Stimulated activated effector memory CD8-positive, alpha-beta T cell treated with anti-CD3 and anti-CD28 coated beads, Interleukin-12 subunit alpha, Interleukin-12 subunit beta, amount 100 ng/mL, for 72 hours (primary cell): ENCODE results near the gene PSMA8.
"Not testable (repeated sequence)": the region's sequence is repeated elsewhere in the genome, so short reads cannot be mapped to it uniquely, and the experiment has no call there.

Source experiments
- ATAC-seq: fragments of 150-1000 bp; cut with Tn5 transposase; 2 replicates; pipeline ENCODE4 v1.10.0; 2021
- DNase-seq, 2 donors: peaks; one replicate each; pipeline ENCODE4 v3.0.0; 2021 to 2022; ENCODE audit warnings: low spot score in 2 of 2
- H3K27ac Mint-ChIP-seq: one replicate; pipeline ENCODE4 v1.8.0; 2022; ENCODE audit warnings: mild to moderate bottlenecking, mixed read lengths
- H3K36me3 Mint-ChIP-seq: one replicate; pipeline ENCODE4 v1.8.0; 2022; ENCODE audit warnings: mild to moderate bottlenecking, mixed read lengths
- H3K4me1 Mint-ChIP-seq: one replicate; pipeline ENCODE4 v1.8.0; 2022; ENCODE audit warnings: mixed read lengths
- H3K4me3 Mint-ChIP-seq: one replicate; pipeline ENCODE4 v1.8.0; 2022; ENCODE audit warnings: mild to moderate bottlenecking, mixed read lengths
- H3K9me3 Mint-ChIP-seq: one replicate; pipeline ENCODE4 v1.8.0; 2022; ENCODE audit warnings: mixed read lengths

The PSMA8 gene

DNA sequence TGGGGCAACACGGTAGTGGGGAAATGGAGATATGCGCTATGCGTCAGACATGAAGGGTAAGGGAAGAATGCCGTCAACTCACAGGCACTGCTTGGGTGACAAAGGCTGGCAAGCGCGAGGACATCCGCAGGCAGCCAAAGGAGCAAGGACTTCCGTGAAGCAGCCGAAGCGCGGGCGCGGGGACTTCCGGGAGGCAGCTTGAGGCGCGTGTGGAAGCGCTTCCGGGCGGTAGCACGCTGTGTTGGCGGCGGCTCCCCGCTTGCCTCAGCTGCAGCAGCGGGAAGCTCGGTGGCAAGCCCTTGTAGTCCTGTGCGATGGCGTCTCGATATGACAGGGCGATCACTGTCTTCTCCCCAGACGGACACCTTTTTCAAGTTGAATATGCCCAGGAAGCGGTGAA is at the start of gene PSMA8:
Gene PSMA8, plus strand, starts transcription at position 218 of the 400 bp plus-strand sequence. Its CDS starts 97 bp downstream, at position 315.
- no peaks in the 10 kb centered on the region for H3K9me3 Mint-ChIP-seq
- ATAC-seq (peak; percentile 82), DNase-seq (peak; percentile 10 to 63)
- peak within 1 kb of the TSS; percentile 50 for H3K27ac Mint-ChIP-seq
- peak within 1 kb of the TSS; percentile 61 for H3K4me3 Mint-ChIP-seq
- H3K4me1 Mint-ChIP-seq, result no peaks in the 10 kb centered on the region
- H3K36me3 Mint-ChIP-seq, result no peaks in the 10 kb centered on the region

- Mint-ChIP-seq H3K9me3 (no peaks in the 10 kb centered on the region), H3K4me1 (peaks cover 13% of the 10 kb centered on the region), H3K27ac (no peak overlapping the region), H3K36me3 (peaks cover 84% of the 10 kb centered on the region), H3K4me3 (no peak overlapping the region)
- no peak for ATAC-seq
- no peak for DNase-seq
Measured at GRCh38 chr18:26085056-26085455, 48.6 kb upstream of the PSMA8 start.

- peaks cover 15% of the 10 kb centered on the region for H3K4me1 Mint-ChIP-seq
- ATAC-seq, result no peak
- DNase-seq, result no peak
- no peaks in the 10 kb centered on the region for H3K9me3 Mint-ChIP-seq
- no peak overlapping the region for H3K4me3 Mint-ChIP-seq
- no peak overlapping the region for H3K27ac Mint-ChIP-seq
- H3K36me3 Mint-ChIP-seq, result peaks cover 77% of the 10 kb centered on the region
Measured at GRCh38 chr18:26086959-26087358, 46.7 kb upstream of the PSMA8 start.

- no peak overlapping the region for H3K27ac Mint-ChIP-seq
- ATAC-seq, result no peak
Measured at GRCh38 chr18:26088487-26088886, 45.2 kb upstream of the PSMA8 start.

GRCh38 chr18:26089293-26090129 is 44.2 kb upstream of the PSMA8 start:
- Mint-ChIP-seq H3K4me3 (peak overlapping the region; percentile 91), H3K36me3 (peaks cover 52% of the 10 kb centered on the region), H3K4me1 (peaks cover 15% of the 10 kb centered on the region), H3K27ac (peak overlapping the region; percentile 98), H3K9me3 (no peaks in the 10 kb centered on the region)
- DNase-seq, result no peak
- ATAC-seq, result peak; percentile 1

More at GRCh38 chr18:26088487-26088886, 45.2 kb upstream of the PSMA8 start:
- peaks cover 15% of the 10 kb centered on the region for H3K4me1 Mint-ChIP-seq
- no peak for DNase-seq
- H3K36me3 Mint-ChIP-seq, result peaks cover 62% of the 10 kb centered on the region
- peak overlapping the region; percentile 91 for H3K4me3 Mint-ChIP-seq
- H3K9me3 Mint-ChIP-seq, result no peaks in the 10 kb centered on the region

GRCh38 chr18:26090130-26091046 is 43.3 kb upstream of the PSMA8 start, which contains the start of gene SS18:
TSS of gene SS18 (minus strand) at chr18:26090613. CDS start at chr18:26090569, 44 bp downstream.
- Mint-ChIP-seq H3K4me1 (peaks cover 15% of the 10 kb centered on the region), H3K4me3 (peak within 1 kb of the TSS; percentile 91)
- ATAC-seq, result peak; percentile 92

DNA sequence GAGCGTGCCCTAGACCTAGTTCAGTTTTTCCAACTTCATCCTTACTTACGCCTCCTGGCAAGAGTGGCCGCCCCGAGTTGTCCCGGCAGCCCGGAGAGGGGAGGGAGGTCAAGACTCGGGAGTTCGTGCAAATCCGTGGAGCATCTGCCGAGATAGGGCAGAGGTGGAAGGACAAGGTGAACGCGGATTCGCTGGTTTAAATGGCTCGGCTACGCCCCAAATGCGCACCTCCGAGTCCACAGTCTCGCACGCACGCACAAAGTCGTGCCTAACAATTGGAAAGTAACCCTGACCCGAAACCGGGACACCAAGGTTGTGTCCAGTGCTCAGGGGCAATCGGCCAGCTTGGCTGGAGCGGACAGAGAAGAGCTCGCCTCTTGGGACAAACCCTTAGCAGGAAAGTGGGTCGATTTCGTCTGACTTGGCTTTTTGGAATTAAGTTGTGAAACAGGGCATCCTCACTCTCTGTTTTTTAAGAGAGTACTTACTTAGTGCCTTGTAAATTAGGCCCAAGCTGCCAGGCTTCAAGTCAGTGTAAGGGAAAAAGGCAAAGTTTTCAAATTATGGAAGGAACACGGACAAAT is 42.5 kb upstream of the PSMA8 start:
- peak overlapping the region; percentile 91 for H3K4me3 Mint-ChIP-seq
- H3K27ac Mint-ChIP-seq, result peak overlapping the region; percentile 98
- DNase-seq, result no peak
- H3K9me3 Mint-ChIP-seq, result no peaks in the 10 kb centered on the region
- H3K4me1 Mint-ChIP-seq, result peaks cover 15% of the 10 kb centered on the region
- ATAC-seq, result peak; percentile 54
- H3K36me3 Mint-ChIP-seq, result peaks cover 35% of the 10 kb centered on the region

More at GRCh38 chr18:26090130-26091046, 43.3 kb upstream of the PSMA8 start, which contains the start of gene SS18:
- Mint-ChIP-seq H3K27ac (peak within 1 kb of the TSS; percentile 98), H3K36me3 (peaks cover 43% of the 10 kb centered on the region), H3K9me3 (no peaks in the 10 kb centered on the region)
- DNase-seq, result peak; percentile 84 to 97

GRCh38 chr18:26096852-26097251 is 36.8 kb upstream of the PSMA8 start:
- Mint-ChIP-seq H3K27ac (no peak overlapping the region), H3K4me1 (no peaks in the 10 kb centered on the region), H3K4me3 (no peak overlapping the region), H3K9me3 (no peaks in the 10 kb centered on the region), H3K36me3 (no peaks in the 10 kb centered on the region)
- no peak for DNase-seq
- ATAC-seq, result no peak

DNA sequence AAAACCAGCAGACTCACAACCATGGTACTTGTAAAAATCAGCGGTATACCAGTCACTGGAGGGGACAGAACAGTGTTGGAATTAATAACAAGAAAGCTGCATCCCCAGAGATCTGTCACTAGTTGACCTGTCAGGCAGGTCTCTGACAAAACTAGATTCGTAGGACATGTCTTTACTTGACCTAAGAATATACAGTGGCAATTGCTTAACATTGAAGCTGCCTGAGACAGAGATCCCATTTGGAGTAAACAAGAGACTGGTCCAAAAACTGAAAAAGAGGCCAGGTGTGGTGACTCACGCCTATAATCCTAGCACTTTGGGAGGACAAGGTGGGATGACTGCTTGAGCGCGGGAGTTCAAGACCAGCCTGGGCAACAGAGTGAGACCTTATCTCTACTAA is 36.1 kb upstream of the PSMA8 start:
- ATAC-seq (no peak), DNase-seq (no peak)
- Mint-ChIP-seq H3K27ac (no peak overlapping the region), H3K9me3 (no peaks in the 10 kb centered on the region), H3K36me3 (no peaks in the 10 kb centered on the region), H3K4me3 (no peak overlapping the region), H3K4me1 (no peaks in the 10 kb centered on the region)

DNA sequence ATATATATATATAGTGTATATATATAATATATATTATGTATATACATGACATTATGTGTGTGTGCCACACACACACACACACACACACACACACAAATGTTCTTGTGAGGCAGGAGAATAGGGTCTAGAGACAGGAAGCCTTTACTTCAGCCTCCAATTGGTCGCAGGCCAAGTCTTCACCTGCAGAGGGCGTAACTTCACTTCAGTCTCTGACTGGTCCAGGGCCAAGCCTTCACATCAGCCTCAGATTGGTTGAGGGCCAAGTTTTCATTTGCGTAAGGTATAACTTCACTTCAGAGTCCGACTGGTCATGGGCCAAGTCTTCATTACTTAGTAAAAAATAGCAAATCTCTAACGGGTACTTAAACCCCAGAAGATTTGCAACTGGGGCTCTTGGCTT is 30.1 kb upstream of the PSMA8 start:
- no peak overlapping the region for H3K4me3 Mint-ChIP-seq
- ATAC-seq (peak; percentile 61), DNase-seq (peak in 1 of 2 donors; percentile 66)
- H3K9me3 Mint-ChIP-seq, result no peaks in the 10 kb centered on the region
- H3K27ac Mint-ChIP-seq, result no peak overlapping the region
- H3K4me1 Mint-ChIP-seq, result no peaks in the 10 kb centered on the region
- H3K36me3 Mint-ChIP-seq, result no peaks in the 10 kb centered on the region

DNA sequence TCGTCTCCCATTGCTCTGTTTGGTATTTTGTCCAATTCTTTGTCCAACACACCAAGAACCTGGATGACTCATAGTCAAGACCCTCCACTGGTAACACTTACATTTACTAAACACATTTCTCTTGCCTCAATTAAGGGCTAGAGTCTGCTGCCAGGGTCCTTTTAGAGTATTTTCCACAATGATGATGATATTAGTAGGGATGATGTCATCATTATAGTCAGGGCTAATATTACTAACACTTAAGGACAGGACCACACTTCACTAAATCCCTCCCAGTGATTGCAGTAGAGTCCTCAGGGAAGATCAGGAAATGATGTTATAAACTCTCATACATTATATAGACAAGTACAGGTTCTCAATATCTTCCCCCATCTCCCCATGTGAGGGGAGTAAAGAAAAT is 29.6 kb upstream of the PSMA8 start:
- DNase-seq (no peak), ATAC-seq (no peak)
- Mint-ChIP-seq H3K4me1 (no peaks in the 10 kb centered on the region), H3K4me3 (no peak overlapping the region), H3K9me3 (no peaks in the 10 kb centered on the region), H3K36me3 (no peaks in the 10 kb centered on the region), H3K27ac (no peak overlapping the region)

DNA sequence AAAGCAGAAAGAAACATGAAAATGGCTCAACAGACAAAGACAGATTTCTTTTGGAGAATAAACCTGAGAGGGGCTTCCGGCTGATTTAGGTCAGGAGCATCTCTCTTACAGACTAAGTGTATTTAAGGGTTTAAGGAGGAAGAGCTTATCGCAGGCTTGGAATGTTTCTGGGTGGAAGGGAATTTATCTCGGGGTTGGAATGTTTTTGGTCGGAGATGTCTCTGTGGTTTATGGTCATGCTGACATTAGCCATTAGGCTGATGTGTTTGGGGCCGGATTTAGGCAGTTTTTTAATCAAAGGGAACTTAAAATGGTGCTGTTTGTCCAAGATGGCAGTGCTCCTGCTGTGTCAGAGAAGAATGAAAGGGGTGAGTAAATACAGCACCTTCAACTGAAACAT is 14.4 kb upstream of the PSMA8 start:
- ATAC-seq, result no peak
- DNase-seq, result no peak
- no peak overlapping the region for H3K27ac Mint-ChIP-seq
- no peaks in the 10 kb centered on the region for H3K36me3 Mint-ChIP-seq
- H3K9me3 Mint-ChIP-seq, result peaks cover 7% of the 10 kb centered on the region
- H3K4me1 Mint-ChIP-seq, result no peaks in the 10 kb centered on the region
- no peak overlapping the region for H3K4me3 Mint-ChIP-seq

DNA sequence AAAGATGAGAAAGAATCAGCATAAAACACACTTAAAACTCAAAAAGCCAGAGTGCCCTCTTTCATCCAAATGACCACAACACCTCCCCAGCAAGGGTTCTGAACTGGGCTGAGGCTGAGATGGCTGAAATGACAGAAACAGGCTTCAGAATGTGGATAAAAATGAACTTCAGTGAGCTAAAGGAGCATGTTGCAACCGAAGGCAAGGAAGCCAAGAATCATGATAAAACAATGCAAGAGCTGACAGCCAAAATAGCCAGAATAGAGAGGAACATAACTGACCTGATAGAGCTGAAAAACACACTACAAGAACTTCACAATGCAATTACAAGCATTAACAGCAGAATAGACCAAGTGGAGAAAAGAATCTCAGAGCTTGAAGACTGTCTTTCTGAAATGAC is 12.2 kb upstream of the PSMA8 start:
- Mint-ChIP-seq H3K4me1 (no peaks in the 10 kb centered on the region), H3K9me3 (peaks cover 7% of the 10 kb centered on the region), H3K4me3 (no peak overlapping the region), H3K27ac (no peak overlapping the region), H3K36me3 (no peaks in the 10 kb centered on the region)
- no peak for DNase-seq
- ATAC-seq, result no peak

GRCh38 chr18:26121994-26122393 is 11.7 kb upstream of the PSMA8 start:
- DNase-seq, H3K4me3 Mint-ChIP-seq, ATAC-seq, H3K36me3 Mint-ChIP-seq, H3K9me3 Mint-ChIP-seq, H3K4me1 Mint-ChIP-seq, H3K27ac Mint-ChIP-seq: not testable (repeated sequence)

- Mint-ChIP-seq H3K4me1 (no peaks in the 10 kb centered on the region), H3K4me3 (no peak overlapping the region), H3K27ac (no peak overlapping the region), H3K9me3 (peaks cover 7% of the 10 kb centered on the region), H3K36me3 (no peaks in the 10 kb centered on the region)
- ATAC-seq (no peak), DNase-seq (no peak)
Measured at GRCh38 chr18:26127786-26128185, 5.9 kb upstream of the PSMA8 start.
